HG03175 (cell line): Measurements from ENCODE around the gene FPGS.
"Not testable (repeated sequence)": the region's sequence is repeated elsewhere in the genome, so short reads cannot be mapped to it uniquely, and the experiment has no call there.

ENCODE experiments used
- ATAC-seq: cut with Tn5 transposase; IDR thresholded peaks from one replicate; pipeline ENCODE4 v1.9.1; 2021; ENCODE audit warnings: mild to moderate bottlenecking, moderate library complexity; ENCODE audit not compliant: unreplicated experiment

The FPGS gene

GRCh38 chr9:127832248-127832647, 29.6 kb downstream of the FPGS start:
- no peak for ATAC-seq

GRCh38 chr9:127833555-127833954, 30.9 kb downstream of the FPGS start:
- no peak for ATAC-seq

GRCh38 chr9:127835991-127836516, 33.4 kb downstream of the FPGS start:
- no peak for ATAC-seq

GRCh38 chr9:127836561-127836960, 33.9 kb downstream of the FPGS start:
- ATAC-seq: not testable (repeated sequence)

- ATAC-seq: no peak
Observed at GRCh38 chr9:127837346-127837745, 34.7 kb downstream of the FPGS start.

GRCh38 chr9:127838375-127839078, 35.8 kb downstream of the FPGS start:
- no peak for ATAC-seq

- no peak for ATAC-seq
Observed at GRCh38 chr9:127841087-127841835, 38.6 kb downstream of the FPGS start.

- no peak for ATAC-seq
Observed at GRCh38 chr9:127844821-127845359, 42.2 kb downstream of the FPGS start.

GRCh38 chr9:127845619-127846018, 42.9 kb downstream of the FPGS start:
- ATAC-seq: not testable (repeated sequence)

- ATAC-seq: no peak
Observed at GRCh38 chr9:127846443-127847177, 43.9 kb downstream of the FPGS start.

- ATAC-seq: no peak
Observed at GRCh38 chr9:127847178-127847510, 44.5 kb downstream of the FPGS start.

GRCh38 chr9:127847833-127848755, 45.4 kb downstream of the FPGS start:
- ATAC-seq: no peak

- ATAC-seq: no peak
Observed at GRCh38 chr9:127848756-127849504, 46.2 kb downstream of the FPGS start.

- ATAC-seq: no peak
Observed at GRCh38 chr9:127850286-127850830, 47.7 kb downstream of the FPGS start.

- no peak for ATAC-seq
Observed at GRCh38 chr9:127852829-127853228, 50.1 kb downstream of the FPGS start.

- ATAC-seq: no peak
Observed at GRCh38 chr9:127853312-127854183, 50.9 kb downstream of the FPGS start.

- ATAC-seq: no peak
Observed at GRCh38 chr9:127854184-127854806, 51.6 kb downstream of the FPGS start, which contains the start of gene ENG. ENG (minus strand) TSS chr9:127854658; CDS start chr9:127854355, 303 bp downstream.

GRCh38 chr9:127854960-127855359, 52.3 kb downstream of the FPGS start:
- no peak for ATAC-seq
